Activated T-helper 2 cell treated with anti-CD3 and anti-CD28 coated beads, Interferon-gamma antibody, Interleukin-2, Interleukin-4, amounts not matched to agents 10 μg/mL and 5 μg/mL and 100 μg/mL, durations not matched to agents 14 hours and 24 hours and 36 hours (primary cell): ENCODE measurements around the gene MAML1. TPM values are rescaled to one million over a fixed set of nuclear protein-coding genes. Genes with fewer than 3 reads are reported as not detected.

Experiments used
- DNase-seq: peaks from one replicate; pipeline ENCODE4 v3.0.0; 2021; ENCODE audit warnings: low spot score
- H3K27ac Mint-ChIP-seq: one replicate; pipeline ENCODE4 v1.8.0; 2021; ENCODE audit warnings: mixed read lengths
- H3K27me3 Mint-ChIP-seq: one replicate; pipeline ENCODE4 v1.8.0; 2021; ENCODE audit warnings: low read depth, mixed read lengths
- H3K36me3 Mint-ChIP-seq: one replicate; pipeline ENCODE4 v1.8.0; 2021; ENCODE audit warnings: low read depth, mixed read lengths
- H3K4me1 Mint-ChIP-seq: one replicate; pipeline ENCODE4 v1.8.0; 2021; ENCODE audit warnings: low read depth, mixed read lengths
- H3K4me3 Mint-ChIP-seq: one replicate; pipeline ENCODE4 v1.8.0; 2021; ENCODE audit warnings: low read depth, mild to moderate bottlenecking, moderate library complexity, mixed read lengths
- H3K9me3 Mint-ChIP-seq: one replicate; pipeline ENCODE4 v1.8.0; 2021; ENCODE audit warnings: mixed read lengths
- intact Hi-C: fragments of 100-400 bp; cut with micrococcal nuclease; formaldehyde crosslinking; loops from one replicate; pipeline ENCODE4 v1.15.1; 2023
- total RNA-seq: library from RNA; stranded (reverse); gene quantifications from 2 replicates; pipeline ENCODE4 v1.2.3, GENCODE V29; 2022

MAML1 gene
- total RNA-seq, 1 donor from 2014 or later, result 38.1 TPM

DNA sequence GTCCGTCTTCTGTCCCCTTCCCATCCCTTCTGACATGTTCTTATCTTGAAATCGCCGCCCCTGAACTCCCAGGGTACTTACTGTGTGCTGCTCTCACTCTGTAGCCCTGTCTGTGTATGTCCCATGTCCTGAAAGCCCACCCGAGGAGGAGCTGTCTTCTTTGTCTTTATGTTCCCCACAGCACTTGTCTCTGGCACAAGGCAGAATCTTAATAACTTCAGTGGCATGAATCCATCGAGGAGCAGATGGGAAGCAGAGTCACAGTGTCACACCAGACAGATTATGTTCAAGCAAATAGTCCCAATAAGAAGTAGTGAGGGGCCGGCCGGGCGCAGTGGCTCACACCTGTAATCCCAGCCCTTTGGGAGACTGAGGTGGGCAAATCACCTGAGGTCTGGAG lies 31.4 kb downstream of the MAML1 start:
- H3K36me3 Mint-ChIP-seq, result peaks cover 37% of the 10 kb centered on the region
- intact Hi-C loops, result loop anchor here (5.0 kb wide), 2 partner anchors 38 to 323 kb away; no protein-coding TSS in a partner anchor
- no peaks in the 10 kb centered on the region for H3K27me3 Mint-ChIP-seq
- no peak for DNase-seq
- no peak overlapping the region for H3K27ac Mint-ChIP-seq
- H3K4me3 Mint-ChIP-seq, result no peak overlapping the region
- peaks cover 44% of the 10 kb centered on the region for H3K4me1 Mint-ChIP-seq
- no peaks in the 10 kb centered on the region for H3K9me3 Mint-ChIP-seq

DNA sequence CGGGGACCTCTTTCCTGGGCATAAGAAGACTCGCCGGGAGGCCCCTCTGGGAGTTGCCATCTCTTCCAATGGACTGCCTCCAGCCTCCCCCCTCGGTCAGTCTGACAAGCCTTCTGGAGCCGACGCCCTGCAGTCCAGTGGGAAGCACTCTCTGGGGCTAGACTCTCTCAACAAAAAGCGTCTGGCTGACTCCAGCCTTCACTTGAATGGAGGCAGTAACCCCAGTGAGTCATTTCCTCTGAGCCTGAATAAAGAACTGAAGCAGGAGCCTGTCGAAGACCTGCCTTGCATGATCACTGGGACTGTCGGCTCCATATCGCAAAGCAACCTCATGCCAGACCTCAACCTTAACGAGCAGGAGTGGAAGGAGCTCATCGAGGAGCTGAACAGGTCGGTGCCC lies 32.8 kb downstream of the MAML1 start:
- Mint-ChIP-seq H3K4me1 (peaks cover 33% of the 10 kb centered on the region), H3K27me3 (no peaks in the 10 kb centered on the region), H3K27ac (no peak overlapping the region), H3K4me3 (no peak overlapping the region), H3K9me3 (no peaks in the 10 kb centered on the region), H3K36me3 (peaks cover 46% of the 10 kb centered on the region)
- no peak for DNase-seq
- intact Hi-C loops, result no loop called here

DNA sequence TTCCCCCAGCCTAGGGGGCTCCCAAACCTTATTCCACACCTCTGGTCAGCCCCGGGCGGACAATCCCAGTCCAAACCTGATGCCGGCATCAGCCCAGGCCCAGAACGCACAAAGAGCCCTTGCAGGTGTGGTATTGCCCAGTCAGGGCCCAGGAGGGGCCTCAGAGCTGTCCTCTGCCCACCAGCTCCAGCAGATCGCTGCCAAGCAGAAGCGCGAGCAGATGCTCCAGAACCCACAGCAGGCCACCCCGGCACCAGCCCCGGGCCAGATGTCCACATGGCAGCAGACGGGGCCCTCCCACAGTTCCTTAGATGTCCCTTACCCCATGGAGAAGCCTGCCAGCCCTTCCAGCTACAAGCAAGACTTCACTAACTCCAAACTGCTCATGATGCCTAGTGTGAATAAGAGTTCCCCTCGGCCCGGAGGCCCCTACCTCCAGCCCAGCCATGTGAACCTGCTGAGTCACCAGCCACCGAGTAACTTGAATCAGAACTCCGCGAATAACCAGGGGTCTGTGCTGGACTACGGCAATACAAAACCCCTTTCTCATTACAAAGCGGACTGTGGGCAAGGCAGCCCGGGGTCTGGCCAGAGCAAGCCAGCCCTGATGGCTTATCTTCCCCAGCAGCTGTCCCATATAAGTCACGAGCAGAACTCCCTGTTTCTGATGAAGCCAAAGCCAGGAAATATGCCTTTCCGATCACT lies 33.6 kb downstream of the MAML1 start:
- Mint-ChIP-seq H3K36me3 (peaks cover 53% of the 10 kb centered on the region), H3K27ac (no peak overlapping the region), H3K9me3 (no peaks in the 10 kb centered on the region), H3K27me3 (no peaks in the 10 kb centered on the region), H3K4me1 (peaks cover 31% of the 10 kb centered on the region), H3K4me3 (no peak overlapping the region)
- no peak for DNase-seq
- intact Hi-C loops, result no loop called here

GRCh38 chr5:179766726-179767455 lies 34.3 kb downstream of the MAML1 start:
- intact Hi-C loops, result no loop called here
- no peak for DNase-seq
- peaks cover 60% of the 10 kb centered on the region for H3K36me3 Mint-ChIP-seq
- no peaks in the 10 kb centered on the region for H3K27me3 Mint-ChIP-seq
- H3K4me3 Mint-ChIP-seq, result no peak overlapping the region
- H3K4me1 Mint-ChIP-seq, result peaks cover 26% of the 10 kb centered on the region
- H3K9me3 Mint-ChIP-seq, result no peaks in the 10 kb centered on the region
- H3K27ac Mint-ChIP-seq, result no peak overlapping the region

DNA sequence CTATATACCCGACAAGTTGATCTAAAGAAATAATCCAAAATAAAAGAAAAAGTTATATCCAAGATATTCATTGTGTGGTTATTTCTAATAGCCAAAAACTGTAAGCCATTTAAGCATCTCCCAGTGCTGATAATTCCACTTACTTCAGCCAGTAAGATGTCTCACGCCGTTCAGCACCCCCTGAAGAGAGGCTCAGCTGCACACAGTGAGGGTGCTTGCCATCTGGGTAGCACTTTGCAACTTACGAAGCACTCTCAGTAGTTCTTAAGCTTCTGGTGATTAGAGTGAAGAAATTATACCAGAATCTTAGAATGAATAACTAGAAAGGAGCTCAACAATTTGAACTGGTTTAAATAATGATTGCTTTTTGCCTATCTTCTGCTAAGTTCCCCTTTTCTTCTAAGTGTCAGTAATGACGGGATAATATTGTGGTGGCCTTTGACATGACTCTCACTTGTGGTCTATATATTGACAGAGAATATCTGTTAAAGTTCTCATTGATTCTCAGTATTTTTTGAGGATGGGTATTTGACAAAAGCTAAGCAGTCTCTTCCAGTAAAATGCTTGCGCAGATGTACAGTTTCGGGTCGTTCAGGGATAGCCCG lies 35.0 kb downstream of the MAML1 start:
- H3K9me3 Mint-ChIP-seq, result no peaks in the 10 kb centered on the region
- DNase-seq, result no peak
- peaks cover 67% of the 10 kb centered on the region for H3K36me3 Mint-ChIP-seq
- H3K27me3 Mint-ChIP-seq, result no peaks in the 10 kb centered on the region
- no peak overlapping the region for H3K4me3 Mint-ChIP-seq
- H3K4me1 Mint-ChIP-seq, result peaks cover 19% of the 10 kb centered on the region
- H3K27ac Mint-ChIP-seq, result no peak overlapping the region
- intact Hi-C loops, result no loop called here

DNA sequence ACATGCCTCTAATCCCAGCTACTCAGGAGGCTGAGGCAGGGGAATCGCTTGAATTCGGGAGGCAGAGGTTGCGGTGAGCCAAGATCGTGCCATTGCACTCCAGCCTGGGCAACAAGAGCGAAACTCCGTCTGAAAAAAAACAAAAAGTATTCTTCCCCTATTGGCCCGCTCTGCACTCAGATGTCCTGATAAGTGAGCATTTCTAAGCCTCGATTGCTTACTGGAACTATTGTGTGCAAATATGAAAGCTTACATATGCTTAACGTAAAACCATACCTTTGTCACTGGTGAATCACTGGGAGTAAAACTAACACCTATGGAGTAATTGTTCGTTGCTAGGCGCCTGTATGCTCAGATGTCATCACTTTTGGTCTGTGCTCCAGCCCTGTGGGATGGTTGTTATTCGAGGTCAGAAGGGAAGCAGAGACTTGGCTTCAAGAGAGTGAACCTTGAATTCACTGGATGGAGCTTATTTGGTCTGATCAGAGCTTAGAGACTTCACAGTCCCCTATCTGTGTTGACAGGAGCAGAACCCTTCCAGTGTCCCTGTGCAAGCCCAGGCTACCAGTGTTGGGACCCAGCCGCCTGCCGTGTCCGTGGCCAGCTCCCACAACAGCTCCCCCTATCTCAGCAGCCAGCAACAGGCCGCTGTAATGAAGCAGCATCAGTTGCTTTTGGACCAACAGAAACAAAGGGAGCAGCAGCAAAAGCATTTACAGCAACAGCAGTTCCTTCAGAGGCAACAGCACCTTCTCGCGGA lies 35.9 kb downstream of the MAML1 start:
- Mint-ChIP-seq H3K27ac (no peak overlapping the region), H3K9me3 (no peaks in the 10 kb centered on the region), H3K4me3 (no peak overlapping the region), H3K4me1 (peaks cover 10% of the 10 kb centered on the region), H3K36me3 (peaks cover 73% of the 10 kb centered on the region), H3K27me3 (no peaks in the 10 kb centered on the region)
- no peak for DNase-seq
- intact Hi-C loops, result no loop called here

GRCh38 chr5:179769271-179769670 lies 36.6 kb downstream of the MAML1 start:
- intact Hi-C loops, result no loop called here
- H3K27ac Mint-ChIP-seq, result no peak overlapping the region
- peaks cover 10% of the 10 kb centered on the region for H3K4me1 Mint-ChIP-seq
- peaks cover 78% of the 10 kb centered on the region for H3K36me3 Mint-ChIP-seq
- H3K4me3 Mint-ChIP-seq, result no peak overlapping the region
- no peaks in the 10 kb centered on the region for H3K27me3 Mint-ChIP-seq
- no peak for DNase-seq
- H3K9me3 Mint-ChIP-seq, result no peaks in the 10 kb centered on the region

- H3K27ac Mint-ChIP-seq, result no peak overlapping the region
- peaks cover 81% of the 10 kb centered on the region for H3K36me3 Mint-ChIP-seq
- H3K27me3 Mint-ChIP-seq, result no peaks in the 10 kb centered on the region
- H3K4me1 Mint-ChIP-seq, result peaks cover 10% of the 10 kb centered on the region
- DNase-seq, result no peak
- H3K4me3 Mint-ChIP-seq, result no peak overlapping the region
- no peaks in the 10 kb centered on the region for H3K9me3 Mint-ChIP-seq
- intact Hi-C loops, result no loop called here
Measured at GRCh38 chr5:179769796-179770195, 37.2 kb downstream of the MAML1 start.

GRCh38 chr5:179771311-179771895 lies 38.8 kb downstream of the MAML1 start:
- intact Hi-C loops, result no loop called here
- Mint-ChIP-seq H3K4me3 (no peak overlapping the region), H3K4me1 (peaks cover 4% of the 10 kb centered on the region), H3K27me3 (no peaks in the 10 kb centered on the region), H3K36me3 (peaks cover 80% of the 10 kb centered on the region), H3K9me3 (no peaks in the 10 kb centered on the region), H3K27ac (no peak overlapping the region)
- DNase-seq, result no peak

DNA sequence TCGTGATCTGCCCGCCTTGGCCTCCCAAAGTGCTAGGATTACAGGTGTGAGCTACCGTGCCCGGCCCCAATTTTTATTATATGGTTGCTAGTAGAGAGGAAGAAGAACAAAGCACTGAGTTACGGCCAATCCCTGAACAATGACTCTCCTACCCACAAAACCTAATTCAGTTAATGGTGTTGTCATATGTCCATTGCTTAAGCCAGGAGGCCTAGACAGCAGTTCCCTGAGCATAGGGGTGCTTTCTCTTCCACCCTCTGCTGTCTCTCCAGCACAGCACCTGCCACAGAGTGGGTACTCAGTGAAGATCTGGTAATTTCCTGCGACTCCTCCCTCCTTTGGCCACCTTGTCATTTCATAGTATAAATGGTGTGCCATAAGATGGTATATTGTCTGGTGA lies 39.7 kb downstream of the MAML1 start:
- Mint-ChIP-seq H3K27me3 (no peaks in the 10 kb centered on the region), H3K4me3 (no peak overlapping the region), H3K36me3 (peaks cover 75% of the 10 kb centered on the region), H3K4me1 (peaks cover 2% of the 10 kb centered on the region), H3K27ac (no peak overlapping the region), H3K9me3 (no peaks in the 10 kb centered on the region)
- intact Hi-C loops, result no loop called here
- DNase-seq, result no peak

GRCh38 chr5:179773686-179774040 lies 41.0 kb downstream of the MAML1 start:
- no peak overlapping the region for H3K27ac Mint-ChIP-seq
- intact Hi-C loops, result no loop called here

GRCh38 chr5:179774442-179774841 lies 41.8 kb downstream of the MAML1 start:
- Mint-ChIP-seq H3K27ac (no peak overlapping the region), H3K9me3 (no peaks in the 10 kb centered on the region), H3K4me1 (no peaks in the 10 kb centered on the region), H3K36me3 (peaks cover 67% of the 10 kb centered on the region), H3K4me3 (no peak overlapping the region), H3K27me3 (no peaks in the 10 kb centered on the region)
- no peak for DNase-seq
- intact Hi-C loops, result no loop called here

More at GRCh38 chr5:179773686-179774040, 41.0 kb downstream of the MAML1 start:
- Mint-ChIP-seq H3K4me3 (no peak overlapping the region), H3K27me3 (no peaks in the 10 kb centered on the region), H3K36me3 (peaks cover 70% of the 10 kb centered on the region), H3K9me3 (no peaks in the 10 kb centered on the region), H3K4me1 (peaks cover 2% of the 10 kb centered on the region)
- no peak for DNase-seq
